Breast epithelium (tissue), 4 donors: ENCODE results near the gene TRAIP. TPM values are rescaled to one million over a fixed set of nuclear protein-coding genes. Genes with fewer than 3 reads are reported as not detected.

Source experiments
- DNase-seq, 2 donors: peaks; one replicate each; pipeline ENCODE4 v3.0.0-alpha.2; 2019; ENCODE audit warnings: low spot score in 2 of 2
- H3K27ac ChIP-seq, 2 donors: fragments of 200-600 bp; sonication (generic) in 1 of 2; one replicate each; pipeline ENCODE4 v1.5.1; 2016 to 2019; ENCODE audit warnings: mild to moderate bottlenecking in 1 of 2
- H3K27me3 ChIP-seq, 2 donors: fragments of 200-600 bp; sonication (generic) in 1 of 2; one replicate each; pipeline versions ENCODE4 v1.5.1 to v1.6.0; 2017 to 2019; ENCODE audit warnings: control low read depth in 1 of 2, mild to moderate bottlenecking in 1 of 2
- H3K36me3 ChIP-seq: fragments of 200-600 bp; one replicate; pipeline ENCODE4 v1.5.1; 2019
- H3K4me1 ChIP-seq, 2 donors: fragments of 200-600 bp; sonication (generic); one replicate each; pipeline ENCODE4 v1.5.1; 2016 to 2019; ENCODE audit warnings: control low read depth in 1 of 2
- H3K4me3 ChIP-seq, 3 donors: fragments of 200-600 bp; sonication (generic); 1 replicate in 2 of 3; 2 replicates in 1 of 3; pipeline ENCODE4 v1.5.1; 2016 to 2019; ENCODE audit warnings: mild to moderate bottlenecking in 3 of 3, moderate library complexity in 2 of 3
- H3K9me3 ChIP-seq, 2 donors: fragments of 200-600 bp; sonication (generic) in 1 of 2; one replicate each; pipeline ENCODE4 v1.5.1; 2016 to 2019; ENCODE audit warnings: control low read depth in 1 of 2
- POLR2A ChIP-seq: fragments of 450-650 bp; IDR thresholded peaks from one replicate; pipeline ENCODE4 v1.6.1; 2016; ENCODE audit warnings: antibody characterized with exemption, mild to moderate bottlenecking, moderate library complexity
- POLR2AphosphoS5 ChIP-seq, 3 donors: sonication (generic); formaldehyde crosslinking; IDR thresholded peaks; one replicate each; pipeline ENCODE4 v1.6.1; 2017; ENCODE audit warnings: antibody characterized with exemption in 3 of 3
- intact Hi-C: fragments of 100-400 bp; cut with DNase I; formaldehyde crosslinking; loops from one replicate; pipeline ENCODE4 v1.15.1; 2023; ENCODE audit warnings: low total_unique reads
- total RNA-seq, 3 donors: library from RNA; depleted of rRNA; stranded (reverse); fragments of >200 nt; gene quantifications; one replicate each; pipeline ENCODE4 v1.1.0, GENCODE V29; 2016
- TF ChIP-seq, protein P1 (sequence below), 3 donors: fragments of 450-650 bp; IDR thresholded peaks; one replicate each; pipeline ENCODE4 v1.5.1; 2016 to 2017; ENCODE audit warnings: antibody characterized with exemption in 3 of 3, mild to moderate bottlenecking in 3 of 3, moderate library complexity in 3 of 3

TRAIP gene
- total RNA-seq, 3 donors from 2014 or later = 1.6 to 2.0 (median 1.9) TPM

DNA sequence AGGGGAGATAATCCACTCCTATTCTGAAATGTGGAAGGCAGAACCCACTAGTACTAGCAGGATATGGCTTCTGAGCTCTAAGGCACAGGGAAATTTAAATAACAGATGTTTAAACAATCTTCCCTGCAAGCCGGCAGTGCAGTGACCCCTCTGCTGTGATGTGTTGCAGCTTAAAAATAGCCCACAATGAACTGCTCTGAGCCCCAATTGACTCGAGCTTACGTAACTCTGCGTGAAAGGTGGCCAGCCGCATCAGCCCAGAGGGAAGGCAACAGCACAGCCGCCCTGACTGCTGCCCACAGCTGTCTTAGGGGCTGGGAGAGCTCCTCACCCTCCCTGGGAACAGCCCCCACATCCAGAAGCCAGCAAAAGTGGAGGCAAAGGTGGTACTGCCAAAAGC lies 25.8 kb upstream of the TRAIP start:
- Histone ChIP-seq H3K9me3 (no peaks in the 10 kb centered on the region), H3K27ac (no peak overlapping the region), H3K27me3 (no peaks in the 10 kb centered on the region), H3K4me3 (no peak overlapping the region), H3K36me3 (no peaks in the 10 kb centered on the region), H3K4me1 (no peaks in the 10 kb centered on the region)
- TF ChIP-seq, protein P1, sequence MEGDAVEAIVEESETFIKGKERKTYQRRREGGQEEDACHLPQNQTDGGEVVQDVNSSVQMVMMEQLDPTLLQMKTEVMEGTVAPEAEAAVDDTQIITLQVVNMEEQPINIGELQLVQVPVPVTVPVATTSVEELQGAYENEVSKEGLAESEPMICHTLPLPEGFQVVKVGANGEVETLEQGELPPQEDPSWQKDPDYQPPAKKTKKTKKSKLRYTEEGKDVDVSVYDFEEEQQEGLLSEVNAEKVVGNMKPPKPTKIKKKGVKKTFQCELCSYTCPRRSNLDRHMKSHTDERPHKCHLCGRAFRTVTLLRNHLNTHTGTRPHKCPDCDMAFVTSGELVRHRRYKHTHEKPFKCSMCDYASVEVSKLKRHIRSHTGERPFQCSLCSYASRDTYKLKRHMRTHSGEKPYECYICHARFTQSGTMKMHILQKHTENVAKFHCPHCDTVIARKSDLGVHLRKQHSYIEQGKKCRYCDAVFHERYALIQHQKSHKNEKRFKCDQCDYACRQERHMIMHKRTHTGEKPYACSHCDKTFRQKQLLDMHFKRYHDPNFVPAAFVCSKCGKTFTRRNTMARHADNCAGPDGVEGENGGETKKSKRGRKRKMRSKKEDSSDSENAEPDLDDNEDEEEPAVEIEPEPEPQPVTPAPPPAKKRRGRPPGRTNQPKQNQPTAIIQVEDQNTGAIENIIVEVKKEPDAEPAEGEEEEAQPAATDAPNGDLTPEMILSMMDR (IDR thresholded peaks at IDR 0.05) = no peak
- TF ChIP-seq POLR2A = no peak
- TF ChIP-seq POLR2AphosphoS5 (IDR thresholded peaks at IDR 0.05) = no peak
- DNase-seq = no peak
- intact Hi-C loops = loop anchor here (5.0 kb wide), 1 partner anchor 610 kb away; no protein-coding TSS in a partner anchor

DNA sequence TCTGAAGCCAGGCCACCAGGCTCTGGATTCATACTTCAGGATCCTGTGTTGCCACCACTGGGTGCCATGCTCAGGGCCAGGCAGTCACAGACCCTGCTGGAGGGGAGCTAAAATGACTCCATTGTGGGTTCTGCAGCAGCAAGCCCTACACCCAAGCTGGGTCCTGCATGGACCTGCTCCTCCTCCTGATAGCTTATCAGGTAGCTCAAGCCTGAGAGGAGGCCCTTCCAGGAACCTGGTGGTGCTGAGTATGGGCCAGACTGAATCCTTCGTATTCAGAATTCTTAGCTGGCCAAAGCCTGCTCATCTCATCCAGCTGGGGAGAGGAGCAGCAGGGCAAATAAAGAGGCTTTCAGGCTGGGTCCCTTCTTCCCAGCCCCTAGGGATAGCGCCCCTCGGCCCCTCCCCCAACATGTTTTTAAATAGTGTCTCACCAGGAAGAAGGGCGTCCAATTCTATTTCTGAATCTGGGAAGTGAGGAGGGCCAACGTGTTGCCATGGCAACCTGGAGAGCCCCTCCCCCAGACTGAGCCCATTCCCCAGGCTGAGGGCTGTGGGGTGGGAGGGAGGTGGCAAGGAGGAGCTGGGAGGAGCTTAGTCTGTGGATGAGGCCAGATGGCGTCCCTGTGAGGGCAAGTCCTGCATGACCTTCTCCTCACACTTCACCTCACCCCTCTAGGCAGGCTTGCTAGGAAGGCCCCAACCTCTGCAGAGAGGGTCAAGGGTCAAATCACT lies 24.4 kb upstream of the TRAIP start:
- TF ChIP-seq POLR2AphosphoS5 (IDR thresholded peaks at IDR 0.05) = no peak
- Histone ChIP-seq H3K9me3 (no peaks in the 10 kb centered on the region), H3K27ac (no peak overlapping the region), H3K36me3 (no peaks in the 10 kb centered on the region), H3K4me3 (no peak overlapping the region), H3K27me3 (no peaks in the 10 kb centered on the region), H3K4me1 (no peaks in the 10 kb centered on the region)
- no peak for DNase-seq
- intact Hi-C loops = loop anchor here (5.0 kb wide), 1 partner anchor 612 kb away; no protein-coding TSS in a partner anchor

GRCh38 chr3:49879721-49880120 lies 23.4 kb upstream of the TRAIP start:
- Histone ChIP-seq H3K4me3 (no peak overlapping the region), H3K36me3 (no peaks in the 10 kb centered on the region), H3K4me1 (no peaks in the 10 kb centered on the region), H3K27me3 (no peaks in the 10 kb centered on the region), H3K9me3 (no peaks in the 10 kb centered on the region), H3K27ac (no peak overlapping the region)
- intact Hi-C loops = loop anchor here (5.0 kb wide), 1 partner anchor 613 kb away; no protein-coding TSS in a partner anchor
- TF ChIP-seq POLR2A (no peak), POLR2AphosphoS5 (IDR thresholded peaks at IDR 0.05) (no peak)
- no peak for DNase-seq

- Histone ChIP-seq H3K27me3 (no peaks in the 10 kb centered on the region), H3K4me1 (no peaks in the 10 kb centered on the region), H3K9me3 (no peaks in the 10 kb centered on the region), H3K27ac (no peak overlapping the region), H3K4me3 (no peak overlapping the region), H3K36me3 (no peaks in the 10 kb centered on the region)
- intact Hi-C loops = no loop called here
- DNase-seq = no peak
- TF ChIP-seq, protein P1 (IDR thresholded peaks at IDR 0.05) = no peak
- TF ChIP-seq POLR2A = no peak
- TF ChIP-seq POLR2AphosphoS5 (IDR thresholded peaks at IDR 0.05) = no peak
Observed at GRCh38 chr3:49878686-49879085, 22.3 kb upstream of the TRAIP start.

DNA sequence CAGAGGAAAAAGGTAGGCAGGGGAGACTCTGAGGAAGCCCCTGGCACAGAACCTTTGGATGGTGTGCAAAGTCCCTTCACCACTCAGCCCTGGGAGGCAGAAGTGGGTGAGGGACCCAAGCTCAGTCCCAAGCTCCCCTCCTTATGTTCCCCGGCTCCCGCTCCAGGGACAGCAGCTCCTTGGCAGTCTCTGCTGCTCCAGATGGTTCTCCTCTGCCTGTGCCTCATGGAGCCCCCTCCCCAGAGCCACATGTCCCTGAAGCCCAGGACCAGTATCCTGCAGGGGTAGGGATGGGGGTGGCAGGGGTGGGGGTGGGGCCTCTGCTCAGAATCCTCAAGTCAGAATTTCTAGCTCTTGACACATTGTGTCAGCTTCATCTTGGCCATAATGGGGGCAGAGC lies 21.4 kb upstream of the TRAIP start:
- TF ChIP-seq, protein P1 (IDR thresholded peaks at IDR 0.05) = no peak
- TF ChIP-seq POLR2AphosphoS5 (IDR thresholded peaks at IDR 0.05) (no peak), POLR2A (no peak)
- Histone ChIP-seq H3K27me3 (no peaks in the 10 kb centered on the region), H3K4me1 (no peaks in the 10 kb centered on the region), H3K27ac (no peak overlapping the region), H3K36me3 (no peaks in the 10 kb centered on the region), H3K4me3 (no peak overlapping the region), H3K9me3 (no peaks in the 10 kb centered on the region)
- intact Hi-C loops = no loop called here
- no peak for DNase-seq

DNA sequence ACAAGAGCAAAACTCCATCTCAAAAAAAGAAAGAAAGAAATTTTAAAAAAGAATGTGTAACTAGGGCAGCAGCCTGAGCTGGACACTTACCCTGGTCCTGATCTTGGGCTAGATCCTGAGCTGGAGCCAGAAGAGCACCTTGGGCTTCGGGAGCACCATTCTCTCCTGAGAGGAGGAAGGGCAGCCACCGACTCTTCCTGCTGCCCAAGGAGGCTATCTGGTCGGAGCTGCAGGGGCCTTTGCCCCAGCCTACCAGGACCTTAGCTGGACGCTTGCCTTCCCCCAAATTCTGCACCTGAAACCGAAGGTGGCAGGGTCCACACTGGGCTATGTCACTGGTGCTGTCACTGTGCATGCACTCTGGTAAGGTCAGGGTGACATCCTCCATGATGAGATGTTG lies 20.2 kb upstream of the TRAIP start:
- Histone ChIP-seq H3K36me3 (no peaks in the 10 kb centered on the region), H3K9me3 (no peaks in the 10 kb centered on the region), H3K4me3 (no peak overlapping the region), H3K27ac (no peak overlapping the region), H3K4me1 (no peaks in the 10 kb centered on the region), H3K27me3 (no peaks in the 10 kb centered on the region)
- no peak for DNase-seq
- intact Hi-C loops = no loop called here
- TF ChIP-seq, protein P1 (IDR thresholded peaks at IDR 0.05) = no peak
